GF-D8 (cell line): ENCODE data around the gene KATNBL1.
"Not testable (repeated sequence)": the region's sequence is repeated elsewhere in the genome, so short reads cannot be mapped to it uniquely, and the experiment has no call there.

ENCODE experiments used
- DNase-seq: peaks from one replicate; lab custom pipeline; 2025; lab: John Stamatoyannopoulos, UW

KATNBL1 gene

GRCh38 chr15:34203305-34203704, 6.6 kb downstream of the KATNBL1 start:
- no peak for DNase-seq

GRCh38 chr15:34193272-34193671, 16.6 kb downstream of the KATNBL1 start:
- DNase-seq = not testable (repeated sequence)

GRCh38 chr15:34188711-34189110, 21.2 kb downstream of the KATNBL1 start:
- no peak for DNase-seq

- DNase-seq = no peak
Measured at GRCh38 chr15:34185666-34186065, 24.2 kb downstream of the KATNBL1 start.

GRCh38 chr15:34182942-34183341, 27.0 kb downstream of the KATNBL1 start:
- no peak for DNase-seq

GRCh38 chr15:34179234-34179633, 30.7 kb downstream of the KATNBL1 start:
- no peak for DNase-seq

- DNase-seq = not testable (repeated sequence)
Measured at GRCh38 chr15:34165987-34166573, 43.8 kb downstream of the KATNBL1 start.

GRCh38 chr15:34161329-34161963, 48.5 kb downstream of the KATNBL1 start:
- DNase-seq = no peak

- DNase-seq = no peak
Measured at GRCh38 chr15:34160735-34161134, 49.2 kb downstream of the KATNBL1 start.

GRCh38 chr15:34158355-34158754, 51.5 kb downstream of the KATNBL1 start:
- no peak for DNase-seq

GRCh38 chr15:34155859-34156258, 54.0 kb downstream of the KATNBL1 start:
- DNase-seq = no peak

GRCh38 chr15:34154725-34155204, 55.1 kb downstream of the KATNBL1 start:
- DNase-seq = no peak

- DNase-seq = no peak
Measured at GRCh38 chr15:34147371-34148140, 62.3 kb downstream of the KATNBL1 start.

- DNase-seq = no peak
Measured at GRCh38 chr15:34133511-34133910, 76.4 kb downstream of the KATNBL1 start.

GRCh38 chr15:34132881-34133280, 77.0 kb downstream of the KATNBL1 start:
- DNase-seq = no peak

- DNase-seq = no peak
Measured at GRCh38 chr15:34128898-34129297, 81.0 kb downstream of the KATNBL1 start.

- DNase-seq = no peak
Measured at GRCh38 chr15:34126522-34126921, 83.4 kb downstream of the KATNBL1 start.

GRCh38 chr15:34125945-34126344, 84.0 kb downstream of the KATNBL1 start:
- no peak for DNase-seq

- no peak for DNase-seq
Measured at GRCh38 chr15:34124651-34125050, 85.2 kb downstream of the KATNBL1 start.

GRCh38 chr15:34122771-34123183, 87.1 kb downstream of the KATNBL1 start:
- no peak for DNase-seq

- DNase-seq = not testable (repeated sequence)
Measured at GRCh38 chr15:34121786-34122185, 88.1 kb downstream of the KATNBL1 start.

- DNase-seq = not testable (repeated sequence)
Measured at GRCh38 chr15:34120420-34120819, 89.5 kb downstream of the KATNBL1 start.

- no peak for DNase-seq
Measured at GRCh38 chr15:34119291-34119690, 90.6 kb downstream of the KATNBL1 start.
